Measurements from ENCODE around the gene RFX7.

The RFX7 gene

DNA sequence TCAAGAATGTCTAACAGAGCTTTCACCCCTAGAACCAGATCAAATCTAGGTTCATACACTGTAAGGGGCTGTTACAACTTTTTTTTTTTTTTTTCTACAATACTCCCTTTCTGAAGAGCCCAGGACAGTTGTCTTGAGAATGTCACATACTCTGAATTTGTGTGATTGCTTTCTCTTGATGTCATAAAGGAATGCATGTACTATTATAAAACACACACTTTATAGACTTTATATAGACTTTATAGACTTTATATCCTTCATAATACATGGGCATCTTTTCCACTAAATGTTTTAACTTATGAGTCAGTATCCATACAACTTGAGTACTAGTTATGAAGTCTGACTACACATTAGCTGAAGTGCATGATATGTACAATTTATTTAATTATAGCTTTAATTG, 26.3 kb downstream of the RFX7 start:
- H3K23ac ChIP-seq (ENCODE audit: low read length) = no peak overlapping the region
- no peak overlapping the region for H3K56ac ChIP-seq (ENCODE audit: low read length)
- peaks cover 24% of the 10 kb centered on the region for H3K79me2 ChIP-seq (ENCODE audit: control insufficient read depth, insufficient read depth, low read length)

DNA sequence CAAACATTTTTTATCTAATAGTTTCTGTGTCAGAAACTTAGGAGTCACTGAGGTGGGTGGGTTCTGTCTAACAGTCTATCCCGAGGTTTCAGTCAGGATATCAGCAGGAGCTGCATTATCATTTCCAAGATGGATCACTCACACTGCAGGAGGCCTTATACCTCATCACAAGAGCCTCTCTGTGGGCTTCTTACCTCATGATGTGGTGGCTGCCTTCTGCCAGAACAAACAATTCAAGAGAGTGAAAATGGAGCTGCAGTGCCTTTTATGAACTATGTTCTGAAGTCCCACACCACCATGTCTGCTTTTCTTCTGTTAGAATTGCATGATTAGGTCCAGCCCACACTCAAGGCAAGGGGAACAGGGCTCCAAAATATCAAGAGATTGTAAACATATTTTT, 27.9 kb downstream of the RFX7 start:
- no peak overlapping the region for H3K18ac ChIP-seq (ENCODE audit: low read length)
- H3K4ac ChIP-seq (ENCODE audit: low read depth, low read length) = no peak overlapping the region
- H3K4me3 ChIP-seq (ENCODE audit: low read length) = no peak overlapping the region
- no peak overlapping the region for H3K23ac ChIP-seq (ENCODE audit: low read length)
- no peak overlapping the region for H3K9ac ChIP-seq (ENCODE audit: low read length)
- DNase-seq = peak; percentile 79
- H4K8ac ChIP-seq (ENCODE audit: low read depth, low read length) = no peak overlapping the region
- peak overlapping the region; percentile 54 for H3K56ac ChIP-seq (ENCODE audit: low read length)
- no CpG with 5 or more reads among the region's 1 CpG for WGBS (ENCODE audit: extremely low coverage, insufficient coverage, low lambda C conversion rate)
- H2BK120ac ChIP-seq (ENCODE audit: low read depth, low read length) = no peak overlapping the region
- H3K27ac ChIP-seq (ENCODE audit: low read depth, low read length) = no peak overlapping the region
- no peak overlapping the region for H2BK5ac ChIP-seq (ENCODE audit: low read length)
- peaks cover 6% of the 10 kb centered on the region for H3K79me1 ChIP-seq (ENCODE audit: low read length)
- H2AK5ac ChIP-seq (ENCODE audit: low read length) = no peak overlapping the region
- H4K5ac ChIP-seq (ENCODE audit: low read length) = no peak overlapping the region
- no peak overlapping the region for H3K4me2 ChIP-seq (ENCODE audit: low read length)
- no peaks in the 10 kb centered on the region for H3K36me3 ChIP-seq (ENCODE audit: control insufficient read depth, insufficient read depth, low read length)
- peaks cover 30% of the 10 kb centered on the region for H3K79me2 ChIP-seq (ENCODE audit: control insufficient read depth, insufficient read depth, low read length)
- H3K27me3 ChIP-seq (ENCODE audit: insufficient read depth, low read length, poor library complexity) = no peaks in the 10 kb centered on the region
- no peak overlapping the region for H2BK15ac ChIP-seq (replicated peaks; ENCODE audit: low read depth)
- H3K4me1 ChIP-seq (ENCODE audit: control insufficient read depth, low read depth, low read length) = peaks cover 4% of the 10 kb centered on the region

More for the DNA sequence above, 26.3 kb downstream of the RFX7 start:
- Histone ChIP-seq H3K79me1 (ENCODE audit: low read length) (peaks cover 5% of the 10 kb centered on the region), H4K5ac (ENCODE audit: low read length) (no peak overlapping the region), H3K27ac (ENCODE audit: low read depth, low read length) (no peak overlapping the region), H3K18ac (ENCODE audit: low read length) (no peak overlapping the region), H3K4me3 (ENCODE audit: low read length) (no peak overlapping the region), H3K27me3 (ENCODE audit: insufficient read depth, low read length, poor library complexity) (no peaks in the 10 kb centered on the region), H3K9ac (ENCODE audit: low read length) (no peak overlapping the region), H2BK5ac (ENCODE audit: low read length) (no peak overlapping the region), H3K4ac (ENCODE audit: low read depth, low read length) (no peak overlapping the region), H2BK15ac (replicated peaks; ENCODE audit: low read depth) (no peak overlapping the region), H2AK5ac (ENCODE audit: low read length) (no peak overlapping the region), H4K8ac (ENCODE audit: low read depth, low read length) (no peak overlapping the region), H2BK120ac (ENCODE audit: low read depth, low read length) (no peak overlapping the region), H3K4me2 (ENCODE audit: low read length) (no peak overlapping the region), H3K4me1 (ENCODE audit: control insufficient read depth, low read depth, low read length) (peaks cover 4% of the 10 kb centered on the region), H3K36me3 (ENCODE audit: control insufficient read depth, insufficient read depth, low read length) (no peaks in the 10 kb centered on the region)
- DNase-seq = no peak

- WGBS (ENCODE audit: extremely low coverage, insufficient coverage, low lambda C conversion rate) = no CpG with 5 or more reads among the region's 4 CpGs
These were observed 31.6 kb downstream of the RFX7 start for GRCh38 chr15:56211960-56212550.

DNA sequence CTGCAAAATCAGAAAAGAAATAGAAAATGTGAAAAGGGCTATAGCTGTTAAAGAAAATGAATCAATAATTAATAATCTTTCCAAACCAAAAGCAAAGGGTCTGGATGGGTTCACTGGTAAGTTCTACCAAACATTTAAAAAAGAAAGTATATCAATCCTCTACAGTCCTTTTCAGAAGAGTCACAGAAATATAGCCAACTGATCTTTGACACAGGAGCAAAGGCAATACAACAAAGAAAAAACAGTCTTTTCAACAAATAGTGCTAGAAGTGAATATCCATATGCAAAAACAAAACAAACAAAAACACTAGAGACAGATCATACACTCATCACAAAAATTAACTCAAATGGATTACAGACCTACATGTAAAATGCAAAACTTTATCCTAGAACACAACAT, 32.6 kb downstream of the RFX7 start:
- H3K36me3 ChIP-seq (ENCODE audit: control insufficient read depth, insufficient read depth, low read length) = no peaks in the 10 kb centered on the region
- no peak overlapping the region for H2BK5ac ChIP-seq (ENCODE audit: low read length)
- H4K5ac ChIP-seq (ENCODE audit: low read length) = no peak overlapping the region
- no peak overlapping the region for H3K4me2 ChIP-seq (ENCODE audit: low read length)
- H3K56ac ChIP-seq (ENCODE audit: low read length) = no peak overlapping the region
- peaks cover 9% of the 10 kb centered on the region for H3K79me1 ChIP-seq (ENCODE audit: low read length)
- H3K9ac ChIP-seq (ENCODE audit: low read length) = no peak overlapping the region
- no peak overlapping the region for H4K8ac ChIP-seq (ENCODE audit: low read depth, low read length)
- H3K79me2 ChIP-seq (ENCODE audit: control insufficient read depth, insufficient read depth, low read length) = peaks cover 42% of the 10 kb centered on the region
- no peak overlapping the region for H2BK120ac ChIP-seq (ENCODE audit: low read depth, low read length)
- no peak overlapping the region for H3K27ac ChIP-seq (ENCODE audit: low read depth, low read length)
- no peak for DNase-seq
- no peak overlapping the region for H3K23ac ChIP-seq (ENCODE audit: low read length)
- H3K27me3 ChIP-seq (ENCODE audit: insufficient read depth, low read length, poor library complexity) = no peaks in the 10 kb centered on the region
- no peak overlapping the region for H3K18ac ChIP-seq (ENCODE audit: low read length)
- H3K4ac ChIP-seq (ENCODE audit: low read depth, low read length) = no peak overlapping the region
- peaks cover 4% of the 10 kb centered on the region for H3K4me1 ChIP-seq (ENCODE audit: control insufficient read depth, low read depth, low read length)
- no peak overlapping the region for H2BK15ac ChIP-seq (replicated peaks; ENCODE audit: low read depth)
- no peak overlapping the region for H3K4me3 ChIP-seq (ENCODE audit: low read length)
- H2AK5ac ChIP-seq (ENCODE audit: low read length) = no peak overlapping the region

More at GRCh38 chr15:56211960-56212550, 31.6 kb downstream of the RFX7 start:
- Histone ChIP-seq H2BK15ac (replicated peaks; ENCODE audit: low read depth) (no peak overlapping the region), H3K4me2 (ENCODE audit: low read length) (no peak overlapping the region), H3K9ac (ENCODE audit: low read length) (no peak overlapping the region), H3K4ac (ENCODE audit: low read depth, low read length) (no peak overlapping the region), H3K79me2 (ENCODE audit: control insufficient read depth, insufficient read depth, low read length) (peaks cover 38% of the 10 kb centered on the region), H3K56ac (ENCODE audit: low read length) (no peak overlapping the region), H3K4me3 (ENCODE audit: low read length) (no peak overlapping the region), H3K27ac (ENCODE audit: low read depth, low read length) (no peak overlapping the region), H2AK5ac (ENCODE audit: low read length) (no peak overlapping the region), H3K4me1 (ENCODE audit: control insufficient read depth, low read depth, low read length) (peaks cover 4% of the 10 kb centered on the region), H3K36me3 (ENCODE audit: control insufficient read depth, insufficient read depth, low read length) (no peaks in the 10 kb centered on the region), H3K23ac (ENCODE audit: low read length) (no peak overlapping the region), H2BK120ac (ENCODE audit: low read depth, low read length) (no peak overlapping the region), H4K8ac (ENCODE audit: low read depth, low read length) (no peak overlapping the region), H3K79me1 (ENCODE audit: low read length) (peaks cover 9% of the 10 kb centered on the region), H4K5ac (ENCODE audit: low read length) (no peak overlapping the region), H3K27me3 (ENCODE audit: insufficient read depth, low read length, poor library complexity) (no peaks in the 10 kb centered on the region), H2BK5ac (ENCODE audit: low read length) (no peak overlapping the region), H3K18ac (ENCODE audit: low read length) (no peak overlapping the region)
- no peak for DNase-seq

DNA sequence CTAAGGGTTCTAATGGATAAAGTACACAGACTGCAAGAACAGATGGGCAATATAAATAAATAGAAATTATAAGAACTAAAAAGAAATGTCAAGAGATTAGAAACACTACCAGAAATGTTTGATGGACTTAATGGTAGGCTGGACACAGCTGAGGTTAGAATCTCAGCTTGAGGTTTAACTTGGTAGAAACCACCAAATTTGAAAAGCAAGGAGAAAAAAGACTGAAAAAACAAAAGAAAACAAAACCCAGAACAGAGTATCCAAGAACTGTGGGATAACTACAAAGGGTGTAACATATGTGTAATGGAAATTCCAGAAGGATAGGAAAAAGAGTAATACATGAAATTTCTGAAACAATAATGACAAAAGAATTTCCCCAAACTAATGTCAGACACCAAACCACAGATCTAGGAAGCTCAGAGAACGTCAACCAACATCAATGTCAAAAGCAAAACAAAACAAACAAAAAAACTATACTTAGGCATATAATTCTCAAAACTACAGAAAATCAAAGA, 35.0 kb downstream of the RFX7 start:
- H2AK5ac ChIP-seq (ENCODE audit: low read length) = no peak overlapping the region
- no peak for DNase-seq
- H3K4me2 ChIP-seq (ENCODE audit: low read length) = no peak overlapping the region
- no peak overlapping the region for H3K23ac ChIP-seq (ENCODE audit: low read length)
- no peak overlapping the region for H4K8ac ChIP-seq (ENCODE audit: low read depth, low read length)
- H3K79me2 ChIP-seq (ENCODE audit: control insufficient read depth, insufficient read depth, low read length) = peaks cover 55% of the 10 kb centered on the region
- no peak overlapping the region for H3K4me3 ChIP-seq (ENCODE audit: low read length)
- no peak overlapping the region for H2BK5ac ChIP-seq (ENCODE audit: low read length)
- peaks cover 6% of the 10 kb centered on the region for H3K79me1 ChIP-seq (ENCODE audit: low read length)
- H2BK15ac ChIP-seq (replicated peaks; ENCODE audit: low read depth) = no peak overlapping the region
- no peaks in the 10 kb centered on the region for H3K36me3 ChIP-seq (ENCODE audit: control insufficient read depth, insufficient read depth, low read length)
- H3K9ac ChIP-seq (ENCODE audit: low read length) = no peak overlapping the region
- no peak overlapping the region for H3K4ac ChIP-seq (ENCODE audit: low read depth, low read length)
- no CpG with 5 or more reads among the region's 1 CpG for WGBS (ENCODE audit: extremely low coverage, insufficient coverage, low lambda C conversion rate)
- no peak overlapping the region for H3K56ac ChIP-seq (ENCODE audit: low read length)
- H4K5ac ChIP-seq (ENCODE audit: low read length) = no peak overlapping the region
- H3K27ac ChIP-seq (ENCODE audit: low read depth, low read length) = no peak overlapping the region
- H2BK120ac ChIP-seq (ENCODE audit: low read depth, low read length) = no peak overlapping the region
- no peaks in the 10 kb centered on the region for H3K27me3 ChIP-seq (ENCODE audit: insufficient read depth, low read length, poor library complexity)
- no peaks in the 10 kb centered on the region for H3K4me1 ChIP-seq (ENCODE audit: control insufficient read depth, low read depth, low read length)
- no peak overlapping the region for H3K18ac ChIP-seq (ENCODE audit: low read length)

- no peak overlapping the region for H3K23ac ChIP-seq (ENCODE audit: low read length)
- no peak overlapping the region for H3K4me2 ChIP-seq (ENCODE audit: low read length)
- no peak for DNase-seq
- no peak overlapping the region for H4K8ac ChIP-seq (ENCODE audit: low read depth, low read length)
- H3K4me1 ChIP-seq (ENCODE audit: control insufficient read depth, low read depth, low read length) = no peaks in the 10 kb centered on the region
- no peak overlapping the region for H2BK15ac ChIP-seq (replicated peaks; ENCODE audit: low read depth)
- H3K79me1 ChIP-seq (ENCODE audit: low read length) = peaks cover 6% of the 10 kb centered on the region
- no peak overlapping the region for H3K27ac ChIP-seq (ENCODE audit: low read depth, low read length)
- H3K79me2 ChIP-seq (ENCODE audit: control insufficient read depth, insufficient read depth, low read length) = peaks cover 57% of the 10 kb centered on the region
- H3K4ac ChIP-seq (ENCODE audit: low read depth, low read length) = no peak overlapping the region
- no peak overlapping the region for H2BK120ac ChIP-seq (ENCODE audit: low read depth, low read length)
- no CpG with 5 or more reads among the region's 2 CpGs for WGBS (ENCODE audit: extremely low coverage, insufficient coverage, low lambda C conversion rate)
- H2AK5ac ChIP-seq (ENCODE audit: low read length) = no peak overlapping the region
- H2BK5ac ChIP-seq (ENCODE audit: low read length) = no peak overlapping the region
- H3K27me3 ChIP-seq (ENCODE audit: insufficient read depth, low read length, poor library complexity) = no peaks in the 10 kb centered on the region
- no peak overlapping the region for H3K18ac ChIP-seq (ENCODE audit: low read length)
- no peak overlapping the region for H3K4me3 ChIP-seq (ENCODE audit: low read length)
- H3K9ac ChIP-seq (ENCODE audit: low read length) = no peak overlapping the region
- no peak overlapping the region for H3K56ac ChIP-seq (ENCODE audit: low read length)
- no peaks in the 10 kb centered on the region for H3K36me3 ChIP-seq (ENCODE audit: control insufficient read depth, insufficient read depth, low read length)
- no peak overlapping the region for H4K5ac ChIP-seq (ENCODE audit: low read length)
These were observed 35.5 kb downstream of the RFX7 start for GRCh38 chr15:56208185-56208584.
